NOMO-1 (cell line): ENCODE data around the gene EYS.

ENCODE experiments used
- DNase-seq, 2 experiments: peaks; one replicate each; lab custom pipeline; 2025; ENCODE audit not compliant: unreplicated experiment in 2 of 2; lab: John Stamatoyannopoulos, UW

Gene EYS

GRCh38 chr6:64113704-64114103, 1593.3 kb downstream of the EYS start:
- no peak for DNase-seq

GRCh38 chr6:64104051-64104450, 1603.0 kb downstream of the EYS start:
- DNase-seq, result no peak

DNA sequence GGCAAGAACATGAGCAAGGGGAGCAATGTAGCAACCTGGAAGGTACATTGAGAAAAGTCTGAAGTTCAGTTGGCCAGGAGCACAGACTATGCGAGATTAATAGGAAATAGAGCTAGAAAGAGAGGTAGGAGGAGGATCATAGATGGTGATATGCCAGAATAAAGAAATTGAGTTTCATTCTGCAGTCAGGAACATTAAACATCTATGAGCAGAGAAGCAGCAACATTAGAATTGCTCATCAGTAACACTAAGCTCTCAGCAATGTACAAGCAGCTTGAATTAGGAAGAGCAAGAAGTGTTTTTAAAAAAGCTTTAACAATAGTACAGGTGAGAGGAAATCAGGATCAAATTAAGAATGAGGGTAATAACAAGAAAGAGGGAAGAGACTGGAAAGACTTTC, 1603.5 kb downstream of the EYS start:
- DNase-seq, result no peak

GRCh38 chr6:64100702-64101303, 1606.2 kb downstream of the EYS start:
- no peak for DNase-seq

DNA sequence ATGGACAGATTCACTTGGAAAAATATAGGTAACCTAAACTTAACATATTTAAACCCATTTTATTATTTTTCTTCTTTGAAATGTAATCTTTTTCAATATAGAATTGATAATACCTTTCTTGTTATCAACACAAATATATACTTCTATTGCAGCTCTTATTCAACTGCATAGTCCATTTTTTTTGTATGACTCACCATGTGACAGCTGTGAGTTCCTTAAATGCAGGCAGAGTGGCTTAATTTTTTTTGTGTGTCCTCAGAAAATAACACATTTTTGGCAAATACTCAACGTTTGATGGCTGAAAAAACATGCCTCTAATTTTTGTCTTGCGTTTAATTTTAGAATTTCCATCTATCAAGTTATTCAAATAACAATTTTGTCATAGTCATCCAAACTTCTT, 1616.7 kb downstream of the EYS start:
- no peak for DNase-seq

DNA sequence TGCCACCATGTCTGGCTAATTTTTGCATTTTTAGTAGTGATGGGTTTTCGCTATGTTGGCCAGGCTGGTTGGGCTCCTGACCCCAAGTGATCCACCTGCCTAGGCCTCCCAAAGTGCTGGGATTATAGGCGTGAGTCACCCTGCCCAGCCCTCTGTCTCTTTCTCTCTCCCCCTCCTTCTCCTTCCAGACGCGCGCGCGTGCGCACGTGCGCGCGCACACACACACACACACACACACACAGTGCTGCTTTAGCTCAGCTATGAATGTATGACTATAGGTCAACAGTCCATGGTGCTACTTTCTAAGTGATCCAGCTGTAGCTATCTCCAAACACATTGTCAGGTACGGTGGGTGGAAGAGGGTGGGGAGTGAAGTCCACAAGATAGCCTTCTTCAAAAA, 1621.9 kb downstream of the EYS start:
- no peak for DNase-seq

DNA sequence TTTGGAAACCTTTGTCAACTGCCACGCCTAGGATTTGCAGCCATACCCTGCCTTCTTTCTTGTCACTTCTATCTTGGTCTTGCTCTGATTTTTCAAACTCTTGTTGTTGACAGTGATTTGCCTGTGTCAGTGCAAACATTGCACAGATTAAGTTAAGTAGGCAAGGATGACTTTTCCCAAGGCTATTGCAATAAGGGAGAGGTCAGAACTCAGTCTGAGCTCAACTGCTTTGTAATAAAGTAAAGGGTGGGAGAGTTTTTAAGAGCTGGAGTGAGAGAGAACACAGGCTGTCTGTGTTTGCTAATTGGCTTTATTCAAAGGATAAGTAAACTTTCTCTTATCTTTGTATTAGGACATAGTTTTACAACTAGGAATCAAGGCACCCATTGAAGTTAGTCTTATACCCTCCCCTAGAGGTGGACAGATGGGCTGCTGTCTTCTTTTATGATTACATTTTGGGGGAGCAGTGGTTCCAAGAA, 1622.8 kb downstream of the EYS start:
- no peak for DNase-seq

- no peak for DNase-seq
These were observed 1623.8 kb downstream of the EYS start for GRCh38 chr6:64083261-64083660.

- DNase-seq, result no peak
These were observed 1625.6 kb downstream of the EYS start for GRCh38 chr6:64081453-64081852.

- no peak for DNase-seq
These were observed 1632.0 kb downstream of the EYS start for GRCh38 chr6:64074981-64075380.

DNA sequence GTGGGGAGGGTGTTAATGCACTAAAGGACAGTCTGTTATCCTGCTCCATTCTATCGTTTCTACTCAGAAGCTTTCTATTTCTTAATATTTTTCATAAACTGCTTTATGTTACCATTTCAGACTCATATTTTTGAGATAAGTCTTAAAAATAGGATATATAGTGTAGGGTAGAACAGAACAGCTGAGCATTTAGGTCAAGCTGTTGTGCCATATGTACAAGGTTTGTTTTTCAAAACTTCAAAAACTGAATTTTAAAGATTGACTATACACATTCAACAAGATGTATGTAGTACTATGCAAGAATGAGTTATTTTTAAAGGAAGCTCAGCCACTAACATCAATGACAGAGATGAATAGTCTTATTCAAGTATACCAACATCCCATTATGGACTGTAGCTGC, 1634.3 kb downstream of the EYS start:
- DNase-seq, result no peak

DNA sequence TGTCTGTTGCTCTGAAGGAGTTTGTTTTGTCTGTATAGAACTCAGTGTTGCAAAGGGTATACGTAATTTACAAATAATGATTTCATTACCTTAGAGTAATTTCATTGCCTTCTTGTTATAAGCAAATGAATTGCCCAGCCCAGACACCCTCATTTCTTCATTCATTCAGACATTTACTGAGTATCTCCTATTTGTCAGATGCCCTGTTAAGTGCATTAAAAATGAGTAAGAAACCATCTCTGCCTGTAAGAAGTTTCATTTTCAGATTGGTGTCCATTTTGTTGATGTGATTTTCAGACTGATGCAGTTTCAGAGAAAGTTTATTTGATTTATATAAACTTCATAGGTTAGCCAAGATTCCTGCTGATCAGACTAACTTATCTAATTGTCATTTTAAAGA, 1642.1 kb downstream of the EYS start:
- DNase-seq, result no peak

DNA sequence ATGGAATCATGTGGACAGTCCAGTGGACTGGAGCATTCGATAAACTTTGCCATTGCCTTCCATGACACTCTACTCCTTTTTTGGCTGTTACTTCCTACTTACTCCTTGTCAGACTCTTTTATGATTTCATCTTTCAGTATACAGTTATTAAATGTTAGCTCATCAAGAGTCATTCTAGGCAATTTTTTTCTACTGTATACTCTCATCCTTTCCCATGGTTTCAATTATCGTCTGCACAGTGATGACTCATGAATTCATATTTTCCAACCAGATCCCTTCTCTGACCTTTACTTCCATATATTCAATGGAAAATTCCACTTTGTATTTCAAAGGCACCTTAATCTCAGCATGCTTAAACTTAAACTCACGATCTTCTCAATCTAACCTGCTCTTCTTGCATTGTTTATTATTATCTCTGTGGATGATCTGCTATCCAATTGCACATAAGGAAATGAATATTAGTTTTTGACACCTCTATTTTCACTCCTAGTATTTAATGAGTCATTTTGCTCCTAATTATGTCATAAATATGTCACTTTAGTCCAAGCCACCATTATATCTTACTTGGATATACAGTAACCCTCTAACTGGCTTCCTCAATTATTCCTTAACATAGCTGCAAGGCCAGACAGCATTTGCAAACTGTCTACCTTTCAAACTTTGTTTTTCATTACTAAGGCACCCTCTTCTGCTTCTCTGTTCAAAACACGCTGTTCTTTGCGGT, 1643.9 kb downstream of the EYS start:
- DNase-seq, result no peak

DNA sequence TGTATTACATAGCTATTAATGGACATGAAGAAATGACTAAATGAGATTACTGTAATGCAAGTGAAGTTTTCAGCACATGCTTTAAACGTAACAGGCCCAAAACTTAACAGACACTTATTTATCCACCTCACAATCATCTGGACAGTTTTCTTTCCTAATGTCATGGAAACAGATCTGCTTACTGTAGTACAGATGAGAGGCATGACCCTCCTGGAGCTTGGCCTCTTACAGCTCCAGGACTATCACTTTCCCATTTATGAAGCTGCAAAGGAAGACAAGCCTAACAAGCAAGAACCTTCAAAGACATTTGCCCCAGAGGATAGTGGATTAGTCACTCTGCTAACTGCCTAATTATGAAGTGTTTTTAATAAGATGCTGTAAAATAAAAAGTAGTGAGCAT, 1652.2 kb downstream of the EYS start:
- no peak for DNase-seq

DNA sequence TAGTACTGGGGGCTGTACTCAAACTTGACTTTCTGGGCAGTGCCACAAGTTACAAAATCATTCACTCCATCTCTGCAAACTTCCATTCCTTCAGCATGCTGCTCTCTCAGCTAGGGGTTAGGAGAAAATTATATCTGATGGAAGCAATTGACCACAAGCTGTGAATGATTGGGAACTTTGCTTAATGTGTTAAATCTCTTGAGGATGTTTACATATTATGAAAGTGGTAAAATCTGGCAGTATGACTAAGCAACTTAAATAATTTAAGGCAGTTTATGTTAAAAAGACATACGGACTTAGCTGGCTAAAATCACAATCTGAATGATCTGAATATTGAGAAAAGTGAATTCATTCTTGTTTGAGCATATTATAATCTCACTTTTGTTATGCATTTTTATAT, 1656.4 kb downstream of the EYS start:
- DNase-seq, result no peak

- DNase-seq, result no peak
These were observed 1657.3 kb downstream of the EYS start for GRCh38 chr6:64049736-64050135.

- no peak for DNase-seq
These were observed 1660.2 kb downstream of the EYS start for GRCh38 chr6:64046746-64047208.

GRCh38 chr6:64041373-64041772, 1665.7 kb downstream of the EYS start:
- DNase-seq, result no peak

DNA sequence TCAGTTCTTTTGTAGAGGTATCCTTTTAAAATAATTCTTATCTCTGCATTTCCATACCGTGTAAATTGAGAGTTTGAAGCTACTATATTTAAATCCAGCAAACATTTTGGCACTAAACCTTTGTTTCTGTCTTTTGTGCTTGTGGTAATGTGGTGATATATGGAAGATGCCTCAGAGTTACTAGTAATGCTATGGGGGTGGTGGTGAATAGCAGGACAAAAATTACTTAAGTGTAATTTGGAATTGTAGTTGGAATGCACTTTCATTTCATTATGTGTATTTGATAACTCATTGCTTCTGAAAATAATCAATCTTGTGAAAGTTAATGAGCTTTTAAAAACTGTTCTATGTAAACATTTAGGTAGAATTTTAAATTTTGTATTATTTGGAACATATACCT, 1666.9 kb downstream of the EYS start:
- DNase-seq, result no peak

GRCh38 chr6:64037427-64037826, 1669.6 kb downstream of the EYS start:
- DNase-seq, result no peak

DNA sequence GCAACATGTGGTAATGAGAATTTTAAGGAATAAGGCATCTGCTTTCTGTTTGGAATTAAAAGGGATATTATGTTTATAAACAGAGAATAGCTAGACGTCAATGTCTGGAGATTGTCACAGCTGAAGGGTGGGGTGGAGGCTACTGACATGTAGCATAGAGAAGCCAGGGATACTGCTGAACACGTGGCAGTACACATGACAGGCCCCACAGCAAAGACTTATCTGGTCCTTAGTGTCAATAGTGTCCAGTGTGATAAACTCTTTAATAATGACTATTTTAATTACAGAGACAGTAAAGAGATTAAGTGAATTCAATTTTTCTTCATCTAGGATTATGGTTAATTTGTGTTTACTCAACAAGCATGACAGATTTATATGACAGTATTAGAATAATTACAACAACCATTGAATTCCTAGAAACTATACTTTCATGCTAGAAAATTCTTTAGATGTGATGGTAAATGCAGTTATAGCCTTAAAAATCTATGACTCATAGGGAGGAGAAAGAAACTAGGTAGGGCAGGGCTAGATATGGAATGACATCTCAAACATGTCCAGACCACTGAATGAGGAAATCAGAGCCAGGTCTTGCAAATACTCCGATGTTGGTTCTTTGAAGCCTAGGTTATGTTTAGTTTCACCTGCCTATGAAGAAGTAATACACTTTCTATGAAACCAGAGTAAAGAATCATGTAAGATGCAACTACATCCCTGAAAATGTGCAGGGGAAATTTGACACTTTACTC, 1671.9 kb downstream of the EYS start:
- DNase-seq, result no peak

DNA sequence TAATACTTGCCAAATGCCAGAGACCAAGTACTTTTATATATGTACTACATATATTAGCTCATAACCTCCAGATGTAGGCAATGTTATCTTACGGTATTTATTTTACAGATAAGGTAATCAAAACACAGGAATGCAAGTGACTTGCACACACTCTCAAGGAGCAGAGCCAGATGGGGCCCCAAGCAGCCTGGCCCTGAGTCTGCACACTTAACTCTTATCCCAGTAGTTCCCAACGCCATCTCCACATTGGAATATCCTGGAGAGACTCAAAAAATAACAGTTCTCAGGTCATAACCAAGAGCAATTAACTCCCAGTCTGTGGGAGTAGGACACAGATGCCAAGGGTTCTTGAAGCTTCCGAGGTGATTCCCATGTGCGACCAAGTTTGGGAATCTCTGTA, 1672.7 kb downstream of the EYS start:
- DNase-seq, result no peak
